Mesendoderm (in vitro differentiated cells): ENCODE results near the gene ATP9A.

ENCODE experiments used
- DNase-seq: peaks from one replicate; pipeline ENCODE4 v3.0.0; 2013
- H2AK5ac ChIP-seq: 2 replicates; pipeline ENCODE4 v1.6.1; 2013; ENCODE audit warnings: low read length, inconsistent platforms
- H2BK120ac ChIP-seq: 2 replicates; pipeline ENCODE4 v1.6.1; 2013; ENCODE audit warnings: low read depth, mild to moderate bottlenecking, low read length, moderate library complexity, mixed read lengths
- H2BK15ac ChIP-seq: replicated peaks from 2 replicates; pipeline ENCODE4 v1.6.1; 2013; ENCODE audit warnings: low read depth, mild to moderate bottlenecking, moderate library complexity
- H2BK5ac ChIP-seq: 2 replicates; pipeline ENCODE4 v1.6.1; 2013; ENCODE audit warnings: low read length, inconsistent platforms
- H3K18ac ChIP-seq: 2 replicates; pipeline ENCODE4 v1.6.1; 2013; ENCODE audit warnings: mild to moderate bottlenecking, low read length, mixed read lengths
- H3K23ac ChIP-seq: one replicate; pipeline ENCODE4 v1.6.1; 2013; ENCODE audit warnings: low read length
- H3K27ac ChIP-seq: 2 replicates; pipeline ENCODE4 v1.5.1; 2013; ENCODE audit warnings: low read depth, mild to moderate bottlenecking, inconsistent platforms, low read length, moderate library complexity
- H3K27me3 ChIP-seq: 2 replicates; pipeline ENCODE4 v1.6.1; 2013; ENCODE audit warnings: low read length, control low read depth, mild to moderate bottlenecking, inconsistent platforms; ENCODE audit not compliant: insufficient read depth, poor library complexity
- H3K36me3 ChIP-seq: 2 replicates; pipeline ENCODE4 v1.6.1; 2013; ENCODE audit warnings: low read length, inconsistent platforms; ENCODE audit not compliant: control insufficient read depth, insufficient read depth
- H3K4ac ChIP-seq: one replicate; pipeline ENCODE4 v1.6.1; 2013; ENCODE audit warnings: low read depth, mild to moderate bottlenecking, low read length, moderate library complexity
- H3K4me1 ChIP-seq: 2 replicates; pipeline ENCODE4 v1.6.1; 2013; ENCODE audit warnings: low read depth, low read length, inconsistent platforms; ENCODE audit not compliant: control insufficient read depth
- H3K4me2 ChIP-seq: 2 replicates; pipeline ENCODE4 v1.6.1; 2013; ENCODE audit warnings: low read length
- H3K4me3 ChIP-seq: 2 replicates; pipeline ENCODE4 v1.5.1; 2013; ENCODE audit warnings: mild to moderate bottlenecking, low read length
- H3K56ac ChIP-seq: one replicate; pipeline ENCODE4 v1.6.1; 2013; ENCODE audit warnings: low read length
- H3K79me1 ChIP-seq: 2 replicates; pipeline ENCODE4 v1.6.1; 2013; ENCODE audit warnings: low read length, inconsistent platforms
- H3K79me2 ChIP-seq: 2 replicates; pipeline ENCODE4 v1.6.1; 2013; ENCODE audit warnings: mild to moderate bottlenecking, low read length; ENCODE audit not compliant: control insufficient read depth, insufficient read depth
- H3K9ac ChIP-seq: 2 replicates; pipeline ENCODE4 v1.6.1; 2013; ENCODE audit warnings: low read length, inconsistent platforms
- H4K5ac ChIP-seq: one replicate; pipeline ENCODE4 v1.6.1; 2013; ENCODE audit warnings: low read length
- H4K8ac ChIP-seq: one replicate; pipeline ENCODE4 v1.6.1; 2013; ENCODE audit warnings: low read depth, mild to moderate bottlenecking, control low read depth, low read length, moderate library complexity
- WGBS: extraction: QIAGEN DNeasy Blood & Tissue Kit; methylation state at CpG from one replicate; pipeline ENCODE4 v1.1.7; 2013; ENCODE audit warnings: low lambda C conversion rate, missing lambda C conversion rate; ENCODE audit not compliant: insufficient coverage; ENCODE audit errors: extremely low coverage; 5-methylcytosine and 5-hydroxymethylcytosine counted together

Gene ATP9A

GRCh38 chr20:51551186-51551585 is 217.0 kb downstream of the ATP9A start:
- Histone ChIP-seq H2BK5ac (no peak overlapping the region), H3K9ac (no peak overlapping the region), H4K8ac (no peak overlapping the region), H2BK15ac (no peak overlapping the region), H3K56ac (no peak overlapping the region), H3K27ac (no peak overlapping the region), H3K4me3 (no peak overlapping the region), H3K18ac (no peak overlapping the region), H3K27me3 (peaks cover 3% of the 10 kb centered on the region), H4K5ac (no peak overlapping the region), H3K4me1 (no peaks in the 10 kb centered on the region), H2AK5ac (no peak overlapping the region), H3K79me2 (no peaks in the 10 kb centered on the region), H3K4me2 (no peak overlapping the region), H3K23ac (no peak overlapping the region), H3K79me1 (no peaks in the 10 kb centered on the region), H3K4ac (no peak overlapping the region), H3K36me3 (no peaks in the 10 kb centered on the region), H2BK120ac (no peak overlapping the region)
- WGBS = no CpG with 5 or more reads among the region's 3 CpGs
- no peak for DNase-seq

DNA sequence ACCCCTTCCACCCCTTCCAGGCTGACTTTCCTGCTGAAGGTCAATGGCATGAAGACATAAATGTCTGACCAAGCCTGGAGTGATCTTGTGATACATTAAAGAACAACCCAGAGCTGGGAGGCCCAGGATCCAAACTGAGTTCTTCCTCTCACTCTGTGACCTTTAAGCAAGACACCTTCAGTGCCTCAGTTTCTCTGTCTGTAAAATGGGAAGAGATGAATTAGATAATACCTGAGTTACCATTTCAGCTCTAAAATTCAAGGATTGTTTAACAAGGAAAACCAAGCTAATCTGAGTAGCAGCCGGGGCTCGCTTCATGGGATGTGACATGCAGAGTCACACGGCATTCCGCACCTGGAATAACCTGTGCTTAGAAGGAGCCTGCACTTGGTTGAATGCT is 218.7 kb downstream of the ATP9A start:
- Histone ChIP-seq H3K79me2 (no peaks in the 10 kb centered on the region), H2BK5ac (no peak overlapping the region), H3K4me1 (no peaks in the 10 kb centered on the region)

GRCh38 chr20:51547951-51548350 is 220.2 kb downstream of the ATP9A start:
- H2BK15ac ChIP-seq = no peak overlapping the region
- H3K4me2 ChIP-seq = no peak overlapping the region
- H3K56ac ChIP-seq = no peak overlapping the region
- no peak overlapping the region for H2AK5ac ChIP-seq
- no peak overlapping the region for H3K4ac ChIP-seq
- H3K23ac ChIP-seq = no peak overlapping the region
- H3K18ac ChIP-seq = no peak overlapping the region
- no peaks in the 10 kb centered on the region for H3K4me1 ChIP-seq
- H3K27ac ChIP-seq = no peak overlapping the region
- H3K36me3 ChIP-seq = no peaks in the 10 kb centered on the region
- no peak overlapping the region for H2BK5ac ChIP-seq
- no peak overlapping the region for H3K9ac ChIP-seq
- H3K79me2 ChIP-seq = no peaks in the 10 kb centered on the region
- no peak overlapping the region for H3K4me3 ChIP-seq
- WGBS = no CpG with 5 or more reads among the region's 7 CpGs
- no peak overlapping the region for H4K8ac ChIP-seq
- H3K27me3 ChIP-seq = peaks cover 13% of the 10 kb centered on the region
- no peak overlapping the region for H4K5ac ChIP-seq
- no peaks in the 10 kb centered on the region for H3K79me1 ChIP-seq
- no peak overlapping the region for H2BK120ac ChIP-seq
- DNase-seq = no peak

More for the DNA sequence above, 218.7 kb downstream of the ATP9A start:
- no peak overlapping the region for H2BK120ac ChIP-seq
- no peak overlapping the region for H3K27ac ChIP-seq
- no peak overlapping the region for H3K4me3 ChIP-seq
- H3K4me2 ChIP-seq = no peak overlapping the region
- no peaks in the 10 kb centered on the region for H3K36me3 ChIP-seq
- no peak overlapping the region for H3K9ac ChIP-seq
- no peak overlapping the region for H3K4ac ChIP-seq
- peaks cover 8% of the 10 kb centered on the region for H3K27me3 ChIP-seq
- no peak overlapping the region for H3K23ac ChIP-seq
- H3K18ac ChIP-seq = no peak overlapping the region
- H4K5ac ChIP-seq = no peak overlapping the region
- no peak overlapping the region for H2AK5ac ChIP-seq
- no peak overlapping the region for H2BK15ac ChIP-seq
- WGBS = no CpG with 5 or more reads among the region's 4 CpGs
- H3K56ac ChIP-seq = no peak overlapping the region
- DNase-seq = no peak
- no peaks in the 10 kb centered on the region for H3K79me1 ChIP-seq
- no peak overlapping the region for H4K8ac ChIP-seq
